HepG2 (cell line): ENCODE results near the gene LRRC74B. TPM values are rescaled to one million over a fixed set of nuclear protein-coding genes. Genes with fewer than 3 reads are reported as not detected.

Source experiments
- ARID5B ChIP-seq: IDR thresholded peaks from 2 replicates; pipeline ENCODE4 v1.4.0; 2020; ENCODE audit warnings: mild to moderate bottlenecking, missing genetic modification reagents
- CEBPZ ChIP-seq: IDR thresholded peaks from 2 replicates; pipeline ENCODE4 v1.6.1; 2012; ENCODE audit warnings: low read length, improper control_type of control experiment
- HIC2 ChIP-seq: sonication (generic); formaldehyde crosslinking; IDR thresholded peaks from 2 replicates; pipeline ENCODE4 v1.9.0; 2022; ENCODE audit warnings: low read depth, missing genetic modification reagents
- JUN ChIP-seq: sonication (generic); formaldehyde crosslinking; IDR thresholded peaks from 2 replicates; pipeline ENCODE4 v1.4.0; 2020; ENCODE audit warnings: mild to moderate bottlenecking, missing genetic modification reagents
- MYPOP ChIP-seq: sonication (generic); formaldehyde crosslinking; IDR thresholded peaks from 2 replicates; pipeline ENCODE4 v1.8.1; 2023; ENCODE audit warnings: mild to moderate bottlenecking, moderate library complexity, missing genetic modification reagents
- NCOA1 ChIP-seq: sonication (generic); formaldehyde crosslinking; IDR thresholded peaks from 2 replicates; pipeline ENCODE4 v1.9.0; 2021; ENCODE audit warnings: missing genetic modification reagents
- SALL1 ChIP-seq: sonication (generic); formaldehyde crosslinking; IDR thresholded peaks from 2 replicates; pipeline ENCODE4 v1.8.0; 2022; ENCODE audit warnings: mild to moderate bottlenecking, missing genetic modification reagents
- SOX5 ChIP-seq: IDR thresholded peaks from 2 replicates; pipeline ENCODE4 v1.6.1; 2016; ENCODE audit warnings: borderline replicate concordance
- TSC22D2 ChIP-seq: sonication (generic); formaldehyde crosslinking; IDR thresholded peaks from 2 replicates; pipeline ENCODE4 v1.5.1; 2020; ENCODE audit warnings: missing genetic modification reagents, mild to moderate bottlenecking, borderline replicate concordance
- ZBTB33 ChIP-seq: sonication (generic); formaldehyde crosslinking; IDR thresholded peaks from 2 replicates; pipeline ENCODE4 v1.4.0; 2020; ENCODE audit warnings: missing genetic modification reagents
- ZMYM4 ChIP-seq: sonication (generic); formaldehyde crosslinking; IDR thresholded peaks from 2 replicates; pipeline ENCODE4 v1.8.1; 2023; ENCODE audit warnings: mild to moderate bottlenecking, missing genetic modification reagents
- ZNF17 ChIP-seq: sonication (generic); formaldehyde crosslinking; IDR thresholded peaks from 2 replicates; pipeline ENCODE4 v1.5.0; 2020; ENCODE audit warnings: mild to moderate bottlenecking, missing genetic modification reagents
- ZNF274 ChIP-seq: sonication (generic); formaldehyde crosslinking; IDR thresholded peaks from 2 replicates; pipeline ENCODE4 v1.5.1; 2020; ENCODE audit warnings: mild to moderate bottlenecking, missing genetic modification reagents
- ZNF619 ChIP-seq: sonication (generic); formaldehyde crosslinking; IDR thresholded peaks from 2 replicates; pipeline ENCODE4 v1.4.0; 2020; ENCODE audit warnings: mild to moderate bottlenecking, missing genetic modification reagents
- ZNF704 ChIP-seq: sonication (generic); formaldehyde crosslinking; IDR thresholded peaks from 2 replicates; pipeline ENCODE4 v1.8.1; 2023; ENCODE audit warnings: mild to moderate bottlenecking, inconsistent platforms, moderate library complexity, missing genetic modification reagents, borderline replicate concordance
- polyA plus RNA-seq, 8 experiments: library from polyadenylated mRNA; depleted of rRNA in 3 of 8; stranded (reverse) in 7 of 8; unstranded in 1 of 8; fragments of >200 nt; fragmentation: Illumina TruSeq in 4 of 8; extraction: Trizol in 4 of 8; gene quantifications; 2 replicates each; pipeline versions ENCODE4 v1.2.1 to v1.2.3, GENCODE V29; 2011 to 2016; ENCODE audit warnings: low read depth in 4 of 8, missing spikeins in 1 of 8, mixed read lengths in 1 of 8; ENCODE audit not compliant: insufficient read depth in 1 of 8
- total RNA-seq, 5 experiments: library from RNA; depleted of rRNA; stranded (reverse); fragments of >200 nt; fragmentation: Illumina TruSeq; extraction: Trizol; gene quantifications; 2 replicates each; pipeline ENCODE4 v1.2.3, GENCODE V29; 2016; ENCODE audit warnings: low read depth in 1 of 5

The LRRC74B gene
- total and polyA plus RNA-seq, 2 of the 13 experiments (the other 11 are each of a cell fraction or from before 2014, with no cell fraction given), result not detected

- TF ChIP-seq CEBPZ (no peak), ZMYM4 (peak; percentile 34; the same call in 1 of the 2 replicates), ARID5B (peak; percentile 53; the same call in 1 of the 2 replicates), HIC2 (CRISPR knock-in tag) (peak; percentile 86; the same call in 1 of the 2 replicates), TSC22D2 (CRISPR knock-in tag) (no peak), ZBTB33 (no peak), ZNF704 (no peak), ZNF17 (CRISPR knock-in tag) (no peak), SALL1 (CRISPR knock-in tag) (peak; percentile 38; the same call in 1 of the 2 replicates), ZNF274 (CRISPR knock-in tag) (no peak), ZNF619 (CRISPR knock-in tag) (no peak), JUN (CRISPR knock-in tag) (no peak), SOX5 (CRISPR knock-in tag) (peak; percentile 34; the same call in 1 of the 2 replicates), MYPOP (CRISPR knock-in tag) (no peak), NCOA1 (CRISPR knock-in tag) (no peak)
Observed at GRCh38 chr22:21014726-21015465, 30.9 kb upstream of the LRRC74B start, which contains the start of gene P2RX6 (continued).
